HS-5 (cell line): ENCODE measurements around the gene VPREB3.

Experiments used
- DNase-seq: peaks from one replicate; pipeline ENCODE4 v3.0.0-alpha.2; 2012; ENCODE audit warnings: low read depth

The VPREB3 gene

GRCh38 chr22:23782703-23783102 is 28.5 kb upstream of the VPREB3 start:
- no peak for DNase-seq

- no peak for DNase-seq
Measured at GRCh38 chr22:23782252-23782651, 28.0 kb upstream of the VPREB3 start.

- DNase-seq = peak; percentile 53
Measured at GRCh38 chr22:23781511-23782183, 27.4 kb upstream of the VPREB3 start.

- no peak for DNase-seq
Measured at GRCh38 chr22:23781065-23781464, 26.8 kb upstream of the VPREB3 start.

- no peak for DNase-seq
Measured at GRCh38 chr22:23780146-23780748, 26.0 kb upstream of the VPREB3 start.

GRCh38 chr22:23779731-23780130 is 25.5 kb upstream of the VPREB3 start:
- no peak for DNase-seq

GRCh38 chr22:23779083-23779482 is 24.9 kb upstream of the VPREB3 start:
- DNase-seq = no peak

- no peak for DNase-seq
Measured at GRCh38 chr22:23778577-23778900, 24.3 kb upstream of the VPREB3 start.

- no peak for DNase-seq
Measured at GRCh38 chr22:23777776-23778576, 23.8 kb upstream of the VPREB3 start.

- DNase-seq = no peak
Measured at GRCh38 chr22:23775779-23776375, 21.7 kb upstream of the VPREB3 start.

GRCh38 chr22:23774922-23775436 is 20.8 kb upstream of the VPREB3 start:
- DNase-seq = no peak

GRCh38 chr22:23774114-23774921 is 20.1 kb upstream of the VPREB3 start:
- no peak for DNase-seq

GRCh38 chr22:23773483-23774113 is 19.4 kb upstream of the VPREB3 start:
- DNase-seq = no peak

GRCh38 chr22:23772649-23773473 is 18.6 kb upstream of the VPREB3 start, which contains the start of gene MMP11:
MMP11 (plus strand) TSS chr22:23772849; CDS start chr22:23772871, 22 bp downstream.
- no peak for DNase-seq

- no peak for DNase-seq
Measured at GRCh38 chr22:23772315-23772648, 18.1 kb upstream of the VPREB3 start.

GRCh38 chr22:23769321-23769965 is 15.2 kb upstream of the VPREB3 start:
- no peak for DNase-seq

GRCh38 chr22:23767673-23768548 is 13.7 kb upstream of the VPREB3 start, which contains the start of gene CHCHD10:
CHCHD10 (minus strand) TSS chr22:23767972; CDS start chr22:23767874, 98 bp downstream.
- no peak for DNase-seq

GRCh38 chr22:23767303-23767672 is 13.1 kb upstream of the VPREB3 start:
- DNase-seq = no peak
